Trophoblast cell (in vitro differentiated cells and primary cell): ENCODE measurements around the gene SCAF4.
A peak's percentile ranks its signal among the peaks of the same experiment; 100 is the strongest.
"Not testable (repeated sequence)": the region's sequence is repeated elsewhere in the genome, so short reads cannot be mapped to it uniquely, and the experiment has no call there.

Experiments
- DNase-seq, 2 donors: peaks; one replicate each; pipeline ENCODE4 v3.0.0-alpha.2; 2016
- H2AFZ ChIP-seq: 2 replicates; pipeline ENCODE4 v1.6.1; 2013; ENCODE audit warnings: low read length, moderate library complexity, mild to moderate bottlenecking; ENCODE audit not compliant: insufficient read depth, poor library complexity
- H2AK5ac ChIP-seq: 2 replicates; pipeline ENCODE4 v1.6.1; 2013; ENCODE audit warnings: mild to moderate bottlenecking, low read length
- H2BK120ac ChIP-seq: 2 replicates; pipeline ENCODE4 v1.6.1; 2013; ENCODE audit warnings: low read length, mild to moderate bottlenecking, moderate library complexity; ENCODE audit not compliant: insufficient read depth, poor library complexity
- H2BK12ac ChIP-seq: 2 replicates; pipeline ENCODE4 v1.6.1; 2013; ENCODE audit warnings: mild to moderate bottlenecking, low read length, moderate library complexity
- H2BK5ac ChIP-seq: 2 replicates; pipeline ENCODE4 v1.6.1; 2013; ENCODE audit warnings: low read length, low read depth, moderate library complexity, mild to moderate bottlenecking; ENCODE audit not compliant: poor library complexity
- H3K14ac ChIP-seq: 2 replicates; pipeline ENCODE4 v1.6.1; 2013; ENCODE audit warnings: mild to moderate bottlenecking, low read length
- H3K18ac ChIP-seq: 2 replicates; pipeline ENCODE4 v1.6.1; 2013; ENCODE audit warnings: mild to moderate bottlenecking, low read length
- H3K23ac ChIP-seq: 2 replicates; pipeline ENCODE4 v1.6.1; 2013; ENCODE audit warnings: low read length
- H3K27ac ChIP-seq: 2 replicates; pipeline ENCODE4 v1.5.1; 2013; ENCODE audit warnings: low read depth, mild to moderate bottlenecking, inconsistent platforms, low read length, moderate library complexity
- H3K27me3 ChIP-seq: 2 replicates; pipeline ENCODE4 v1.6.1; 2013; ENCODE audit warnings: inconsistent platforms, mild to moderate bottlenecking, low read length, moderate library complexity; ENCODE audit not compliant: insufficient read depth
- H3K36me3 ChIP-seq, 2 experiments: 1 replicate in 1 of 2; 2 replicates in 1 of 2; pipeline ENCODE4 v1.6.1; 2013; ENCODE audit warnings: low read length in 2 of 2, mild to moderate bottlenecking in 2 of 2, moderate library complexity in 1 of 2; ENCODE audit not compliant: insufficient read depth in 2 of 2, control insufficient read depth in 1 of 2
- H3K4ac ChIP-seq: 2 replicates; pipeline ENCODE4 v1.6.1; 2013; ENCODE audit warnings: low read depth, mild to moderate bottlenecking, low read length, moderate library complexity
- H3K4me1 ChIP-seq, 2 experiments: 1 replicate in 1 of 2; 2 replicates in 1 of 2; pipeline ENCODE4 v1.6.1; 2013; ENCODE audit warnings: low read length in 2 of 2, mild to moderate bottlenecking in 2 of 2, moderate library complexity in 1 of 2; ENCODE audit not compliant: insufficient read depth in 2 of 2, control insufficient read depth in 1 of 2
- H3K4me2 ChIP-seq: 2 replicates; pipeline ENCODE4 v1.6.1; 2013; ENCODE audit warnings: inconsistent platforms, mild to moderate bottlenecking, low read length, moderate library complexity
- H3K4me3 ChIP-seq: 2 replicates; pipeline ENCODE4 v1.5.1; 2013; ENCODE audit warnings: mild to moderate bottlenecking, low read depth, low read length, inconsistent platforms
- H3K79me1 ChIP-seq: one replicate; pipeline ENCODE4 v1.6.1; 2013; ENCODE audit warnings: low read length
- H3K79me2 ChIP-seq: 2 replicates; pipeline ENCODE4 v1.6.1; 2013; ENCODE audit warnings: low read length, mild to moderate bottlenecking; ENCODE audit not compliant: control insufficient read depth, insufficient read depth, poor library complexity
- H3K9ac ChIP-seq: 2 replicates; pipeline ENCODE4 v1.6.1; 2013; ENCODE audit warnings: mild to moderate bottlenecking, low read length
- H3K9me3 ChIP-seq: 2 replicates; pipeline ENCODE4 v1.6.1; 2013; ENCODE audit warnings: low read depth, mild to moderate bottlenecking, control low read depth, inconsistent platforms, low read length; ENCODE audit not compliant: insufficient read depth
- H4K12ac ChIP-seq: 2 replicates; pipeline ENCODE4 v1.6.1; 2013; ENCODE audit warnings: low read depth, mild to moderate bottlenecking, low read length, moderate library complexity
- H4K8ac ChIP-seq: 2 replicates; pipeline ENCODE4 v1.6.1; 2013; ENCODE audit warnings: low read depth, mild to moderate bottlenecking, low read length, moderate library complexity
- H4K91ac ChIP-seq: one replicate; pipeline ENCODE4 v1.6.1; 2013; ENCODE audit warnings: low read depth, mild to moderate bottlenecking, low read length, moderate library complexity
- WGBS: extraction: QIAGEN DNeasy Blood & Tissue Kit; methylation state at CpG from one replicate; pipeline ENCODE4 v1.1.7; 2013; ENCODE audit warnings: missing lambda C conversion rate; ENCODE audit not compliant: insufficient read length, insufficient coverage; ENCODE audit errors: extremely low coverage; 5-methylcytosine and 5-hydroxymethylcytosine counted together

SCAF4 gene

DNA sequence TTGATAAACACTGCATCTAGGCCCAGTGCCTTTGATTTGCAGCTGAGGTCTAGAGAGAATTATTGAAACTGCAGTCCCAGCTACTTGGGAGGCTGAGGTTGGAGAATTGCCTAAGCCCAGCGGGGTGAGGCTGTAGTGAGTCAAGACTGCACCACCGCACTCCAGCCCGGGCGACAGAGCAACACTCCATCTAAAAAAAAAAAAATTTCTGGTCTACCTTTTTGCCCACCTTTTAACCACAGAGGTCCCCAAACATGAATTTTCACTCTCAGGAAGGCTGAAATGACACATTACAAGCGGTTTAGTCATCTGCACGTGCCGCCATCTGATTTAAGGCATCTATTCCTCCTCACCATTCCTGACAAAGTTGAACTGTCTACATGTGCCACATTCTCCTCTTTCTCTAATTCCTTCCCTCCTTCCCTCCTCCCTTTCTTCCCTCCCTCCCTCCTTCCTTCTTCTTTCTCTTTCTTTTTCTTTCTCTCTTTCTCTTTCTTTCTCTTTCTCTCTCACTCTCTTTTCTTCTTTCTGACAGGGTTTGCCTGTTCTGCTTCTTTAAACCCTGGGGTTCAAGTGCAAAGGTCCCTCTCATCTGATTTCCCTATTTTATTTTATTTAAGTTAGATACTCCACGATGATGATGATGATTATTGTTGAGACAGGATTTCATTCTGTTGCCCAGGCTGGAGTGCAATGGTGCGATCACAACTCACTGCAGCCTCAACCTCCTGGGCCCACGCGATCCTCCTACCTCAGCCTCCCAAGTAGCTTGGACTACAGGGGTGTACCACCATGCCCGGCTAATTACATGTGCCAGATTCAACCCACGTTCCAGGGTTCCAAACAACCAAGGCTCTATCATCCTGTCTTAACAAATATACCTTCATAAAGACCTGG lies 75.5 kb downstream of the SCAF4 start:
- Histone ChIP-seq H2AK5ac (no peak overlapping the region), H3K9me3 (no peaks in the 10 kb centered on the region), H2BK120ac (no peak overlapping the region), H3K36me3 (no peaks in the 10 kb centered on the region), H3K14ac (no peak overlapping the region), H3K27ac (no peak overlapping the region), H4K91ac (no peak overlapping the region), H3K79me1 (peaks cover 5% of the 10 kb centered on the region), H3K79me2 (peaks cover 6% of the 10 kb centered on the region), H2BK5ac (no peak overlapping the region), H2BK12ac (no peak overlapping the region), H4K12ac (no peak overlapping the region), H2AFZ (no peak overlapping the region), H3K27me3 (no peaks in the 10 kb centered on the region), H3K23ac (no peak overlapping the region), H3K9ac (no peak overlapping the region), H3K4me2 (no peak overlapping the region), H3K18ac (no peak overlapping the region), H3K4me3 (no peak overlapping the region), H3K4ac (no peak overlapping the region), H4K8ac (no peak overlapping the region), H3K4me1 (peaks cover 0 to 2% of the 10 kb centered on the region in 2 experiments)
- WGBS: no CpG with 5 or more reads among the region's 13 CpGs
- DNase-seq: peak in 1 of 2 donors; percentile 65

DNA sequence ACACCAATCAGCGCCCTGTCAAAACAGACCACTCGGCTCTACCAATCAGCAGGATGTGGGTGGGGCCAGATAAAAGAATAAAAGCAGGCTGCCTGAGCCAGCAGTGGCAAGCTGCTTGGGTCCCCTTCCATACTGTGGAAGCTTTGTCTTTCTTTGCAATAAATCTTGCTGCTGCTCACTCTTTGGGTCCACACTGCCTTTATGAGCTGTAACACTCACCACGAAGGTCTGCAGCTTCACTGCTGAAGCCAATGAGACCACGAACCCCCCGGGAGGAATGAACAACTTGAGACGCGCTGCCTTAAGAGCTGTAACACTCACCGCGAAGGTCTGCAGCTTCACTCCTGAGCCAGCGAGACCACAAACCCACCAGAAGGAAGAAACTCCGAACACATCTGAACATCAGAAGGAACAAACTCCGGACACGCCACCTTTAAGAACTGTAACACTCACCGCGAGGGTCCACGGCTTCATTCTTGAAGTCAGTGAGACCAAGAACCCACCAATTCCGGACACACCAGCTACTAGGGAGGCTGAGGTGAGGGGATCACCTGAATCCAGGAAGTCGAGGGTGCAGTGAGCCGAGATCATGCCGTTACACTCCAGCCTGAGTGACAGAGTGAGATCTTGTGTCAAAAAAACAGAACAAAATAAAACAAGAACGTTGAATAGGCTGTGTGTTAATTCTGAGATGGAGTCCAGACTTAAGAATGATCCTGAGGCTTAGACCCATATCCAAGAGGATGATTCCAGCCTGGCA lies 76.9 kb downstream of the SCAF4 start:
- H3K14ac ChIP-seq, H2AK5ac ChIP-seq, H2BK12ac ChIP-seq, H3K4me3 ChIP-seq, H4K12ac ChIP-seq, H3K9me3 ChIP-seq, H3K4me2 ChIP-seq, DNase-seq, H3K4ac ChIP-seq, H2AFZ ChIP-seq, H3K9ac ChIP-seq, H3K36me3 ChIP-seq, H3K79me2 ChIP-seq, H2BK5ac ChIP-seq, H3K27ac ChIP-seq, H2BK120ac ChIP-seq, H4K91ac ChIP-seq, H3K79me1 ChIP-seq, H3K27me3 ChIP-seq, H4K8ac ChIP-seq, H3K4me1 ChIP-seq, H3K23ac ChIP-seq, H3K18ac ChIP-seq: not testable (repeated sequence)
- no CpG with 5 or more reads among the region's 21 CpGs for WGBS

DNA sequence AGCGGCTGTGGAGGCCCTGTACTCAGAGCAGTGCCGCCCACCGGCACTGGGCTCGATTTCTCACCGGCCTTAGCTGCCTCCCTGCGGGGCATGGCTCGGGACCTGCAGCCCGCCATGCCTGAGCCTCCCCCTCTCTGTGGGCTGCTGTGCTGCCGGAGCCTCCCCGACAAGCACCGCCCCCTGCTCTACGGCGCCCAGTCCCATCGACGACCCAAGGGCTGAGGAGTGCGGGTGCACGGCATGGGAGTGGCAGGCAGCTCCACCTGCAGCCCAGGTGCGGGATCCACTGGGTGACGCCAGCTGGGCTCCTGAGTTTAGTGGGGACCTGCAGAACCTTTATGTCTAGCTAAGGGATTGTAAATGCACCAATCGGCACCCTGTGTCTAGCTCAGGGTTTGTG lies 77.6 kb downstream of the SCAF4 start:
- DNase-seq: no peak
- Histone ChIP-seq H2BK120ac (no peak overlapping the region), H3K79me1 (no peaks in the 10 kb centered on the region), H2AFZ (no peak overlapping the region), H3K18ac (no peak overlapping the region), H3K4me3 (no peak overlapping the region), H3K36me3 (no peaks in the 10 kb centered on the region), H4K8ac (no peak overlapping the region), H4K12ac (no peak overlapping the region), H3K4ac (no peak overlapping the region), H2BK12ac (no peak overlapping the region), H3K79me2 (no peaks in the 10 kb centered on the region), H4K91ac (no peak overlapping the region), H3K4me2 (no peak overlapping the region), H2BK5ac (no peak overlapping the region), H3K27ac (no peak overlapping the region), H3K9me3 (no peaks in the 10 kb centered on the region), H3K4me1 (no peaks in the 10 kb centered on the region), H3K14ac (no peak overlapping the region), H3K27me3 (no peaks in the 10 kb centered on the region), H2AK5ac (no peak overlapping the region), H3K23ac (no peak overlapping the region), H3K9ac (no peak overlapping the region)
- no CpG with 5 or more reads among the region's 20 CpGs for WGBS

DNA sequence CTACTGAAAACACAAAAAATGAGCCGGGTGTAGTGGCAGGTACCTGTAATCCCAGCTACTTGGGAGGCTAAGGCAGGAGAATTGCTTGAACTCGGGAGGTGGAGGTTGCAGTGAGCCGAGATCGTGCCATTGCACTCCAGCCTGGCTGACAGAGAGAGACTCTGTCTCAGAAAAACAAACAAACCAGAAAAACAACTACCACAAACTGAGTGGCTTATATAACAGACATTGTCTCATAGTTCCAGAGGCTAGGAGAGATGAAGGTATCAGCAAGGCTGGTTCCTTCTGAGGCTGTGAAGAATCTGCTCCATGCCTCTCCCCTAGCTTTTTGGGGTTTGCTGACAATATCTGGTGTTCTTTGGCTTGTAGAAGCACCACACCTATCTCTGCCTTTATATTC lies 80.4 kb downstream of the SCAF4 start:
- not testable (repeated sequence) for H3K18ac ChIP-seq, H2BK5ac ChIP-seq, H3K9ac ChIP-seq, H2BK12ac ChIP-seq, H2AFZ ChIP-seq, H4K91ac ChIP-seq, H3K4me3 ChIP-seq, DNase-seq, H3K36me3 ChIP-seq, H3K4ac ChIP-seq, H3K27me3 ChIP-seq, H3K14ac ChIP-seq, H4K8ac ChIP-seq, H3K79me1 ChIP-seq, H3K9me3 ChIP-seq, H3K23ac ChIP-seq, H3K4me1 ChIP-seq, H4K12ac ChIP-seq, H3K4me2 ChIP-seq, H3K27ac ChIP-seq, H2BK120ac ChIP-seq, H2AK5ac ChIP-seq, H3K79me2 ChIP-seq
- no CpG with 5 or more reads among the region's 4 CpGs for WGBS
